ENCODE results near the gene SLC45A3.

GRCh38 chr1:205681364-205681763 lies 1.1 kb upstream of the SLC45A3 start:
- TF ChIP-seq, protein P1, sequence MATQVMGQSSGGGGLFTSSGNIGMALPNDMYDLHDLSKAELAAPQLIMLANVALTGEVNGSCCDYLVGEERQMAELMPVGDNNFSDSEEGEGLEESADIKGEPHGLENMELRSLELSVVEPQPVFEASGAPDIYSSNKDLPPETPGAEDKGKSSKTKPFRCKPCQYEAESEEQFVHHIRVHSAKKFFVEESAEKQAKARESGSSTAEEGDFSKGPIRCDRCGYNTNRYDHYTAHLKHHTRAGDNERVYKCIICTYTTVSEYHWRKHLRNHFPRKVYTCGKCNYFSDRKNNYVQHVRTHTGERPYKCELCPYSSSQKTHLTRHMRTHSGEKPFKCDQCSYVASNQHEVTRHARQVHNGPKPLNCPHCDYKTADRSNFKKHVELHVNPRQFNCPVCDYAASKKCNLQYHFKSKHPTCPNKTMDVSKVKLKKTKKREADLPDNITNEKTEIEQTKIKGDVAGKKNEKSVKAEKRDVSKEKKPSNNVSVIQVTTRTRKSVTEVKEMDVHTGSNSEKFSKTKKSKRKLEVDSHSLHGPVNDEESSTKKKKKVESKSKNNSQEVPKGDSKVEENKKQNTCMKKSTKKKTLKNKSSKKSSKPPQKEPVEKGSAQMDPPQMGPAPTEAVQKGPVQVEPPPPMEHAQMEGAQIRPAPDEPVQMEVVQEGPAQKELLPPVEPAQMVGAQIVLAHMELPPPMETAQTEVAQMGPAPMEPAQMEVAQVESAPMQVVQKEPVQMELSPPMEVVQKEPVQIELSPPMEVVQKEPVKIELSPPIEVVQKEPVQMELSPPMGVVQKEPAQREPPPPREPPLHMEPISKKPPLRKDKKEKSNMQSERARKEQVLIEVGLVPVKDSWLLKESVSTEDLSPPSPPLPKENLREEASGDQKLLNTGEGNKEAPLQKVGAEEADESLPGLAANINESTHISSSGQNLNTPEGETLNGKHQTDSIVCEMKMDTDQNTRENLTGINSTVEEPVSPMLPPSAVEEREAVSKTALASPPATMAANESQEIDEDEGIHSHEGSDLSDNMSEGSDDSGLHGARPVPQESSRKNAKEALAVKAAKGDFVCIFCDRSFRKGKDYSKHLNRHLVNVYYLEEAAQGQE (IDR thresholded peaks at IDR 0.05; ENCODE audit: borderline replicate concordance) = no peak
- TF ChIP-seq, protein P2, sequence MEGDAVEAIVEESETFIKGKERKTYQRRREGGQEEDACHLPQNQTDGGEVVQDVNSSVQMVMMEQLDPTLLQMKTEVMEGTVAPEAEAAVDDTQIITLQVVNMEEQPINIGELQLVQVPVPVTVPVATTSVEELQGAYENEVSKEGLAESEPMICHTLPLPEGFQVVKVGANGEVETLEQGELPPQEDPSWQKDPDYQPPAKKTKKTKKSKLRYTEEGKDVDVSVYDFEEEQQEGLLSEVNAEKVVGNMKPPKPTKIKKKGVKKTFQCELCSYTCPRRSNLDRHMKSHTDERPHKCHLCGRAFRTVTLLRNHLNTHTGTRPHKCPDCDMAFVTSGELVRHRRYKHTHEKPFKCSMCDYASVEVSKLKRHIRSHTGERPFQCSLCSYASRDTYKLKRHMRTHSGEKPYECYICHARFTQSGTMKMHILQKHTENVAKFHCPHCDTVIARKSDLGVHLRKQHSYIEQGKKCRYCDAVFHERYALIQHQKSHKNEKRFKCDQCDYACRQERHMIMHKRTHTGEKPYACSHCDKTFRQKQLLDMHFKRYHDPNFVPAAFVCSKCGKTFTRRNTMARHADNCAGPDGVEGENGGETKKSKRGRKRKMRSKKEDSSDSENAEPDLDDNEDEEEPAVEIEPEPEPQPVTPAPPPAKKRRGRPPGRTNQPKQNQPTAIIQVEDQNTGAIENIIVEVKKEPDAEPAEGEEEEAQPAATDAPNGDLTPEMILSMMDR (IDR thresholded peaks at IDR 0.05; ENCODE audit: poor library complexity, severe bottlenecking) = no peak
- no peak for TF ChIP-seq POLR2AphosphoS5 (IDR thresholded peaks at IDR 0.05)
- TF ChIP-seq RAD21 (conservative IDR thresholded peaks at IDR 0.05) = no peak
- no peak for TF ChIP-seq EP300 (conservative IDR thresholded peaks at IDR 0.05; ENCODE audit: poor library complexity, severe bottlenecking)
- no peak for TF ChIP-seq EZH2 (IDR thresholded peaks at IDR 0.05; ENCODE audit: borderline replicate concordance, insufficient read depth, low read length, poor library complexity, severe bottlenecking)
